Suprapubic skin (tissue), 4 donors: Measurements from ENCODE around the gene PATZ1. TPM values are rescaled to one million over a fixed set of nuclear protein-coding genes. Genes with fewer than 3 reads are reported as not detected.
"Not testable (repeated sequence)": the region's sequence is repeated elsewhere in the genome, so short reads cannot be mapped to it uniquely, and the experiment has no call there.

ENCODE experiments used
- DNase-seq, 2 donors: peaks; one replicate each; pipeline ENCODE4 v3.0.0-alpha.2; 2019; ENCODE audit warnings: low spot score in 2 of 2
- H3K27ac ChIP-seq: fragments of 200-600 bp; sonication (generic); one replicate; pipeline ENCODE4 v1.5.1; 2019
- H3K27me3 ChIP-seq: fragments of 200-600 bp; sonication (generic); one replicate; pipeline ENCODE4 v1.5.1; 2019
- H3K36me3 ChIP-seq: fragments of 200-600 bp; sonication (generic); one replicate; pipeline ENCODE4 v1.5.1; 2019
- H3K4me1 ChIP-seq: fragments of 200-600 bp; sonication (generic); one replicate; pipeline ENCODE4 v1.5.1; 2019
- H3K4me3 ChIP-seq: fragments of 200-600 bp; sonication (generic); one replicate; pipeline ENCODE4 v1.5.1; 2019; ENCODE audit warnings: mild to moderate bottlenecking
- H3K9me3 ChIP-seq: fragments of 200-600 bp; sonication (generic); one replicate; pipeline ENCODE4 v1.5.1; 2019
- EP300 ChIP-seq: sonication (generic); formaldehyde crosslinking; IDR thresholded peaks from one replicate; pipeline ENCODE4 v1.6.1; 2017; ENCODE audit warnings: antibody characterized with exemption
- POLR2A ChIP-seq, 2 donors: fragments of 450-650 bp; IDR thresholded peaks; one replicate each; pipeline ENCODE4 v1.6.1; 2017; ENCODE audit warnings: antibody characterized with exemption in 2 of 2, mild to moderate bottlenecking in 2 of 2, moderate library complexity in 2 of 2
- POLR2AphosphoS5 ChIP-seq, 3 donors: sonication (generic); formaldehyde crosslinking; IDR thresholded peaks; one replicate each; pipeline ENCODE4 v1.6.1; 2017; ENCODE audit warnings: antibody characterized with exemption in 3 of 3
- WGBS: methylation state at CpG from one replicate; pipeline ENCODE4 v1.1.5; 2018; 5-methylcytosine and 5-hydroxymethylcytosine counted together
- total RNA-seq, 4 donors: library from RNA; depleted of rRNA; stranded (reverse); fragments of >200 nt; gene quantifications; one replicate each; pipeline ENCODE4 v1.1.0, GENCODE V29; 2016
- TF ChIP-seq, protein P1 (sequence below), 2 donors: fragments of 200-600 bp in 1 of 2; fragments of 450-650 bp in 1 of 2; sonication (generic) in 1 of 2; IDR thresholded peaks; one replicate each; pipeline ENCODE4 v1.5.1; 2016 to 2019; ENCODE audit warnings: antibody characterized with exemption in 2 of 2, mild to moderate bottlenecking in 1 of 2, moderate library complexity in 1 of 2

The PATZ1 gene
- total RNA-seq, 4 donors from 2014 or later: 11.8 to 23.3 (median 14.6) TPM

DNA sequence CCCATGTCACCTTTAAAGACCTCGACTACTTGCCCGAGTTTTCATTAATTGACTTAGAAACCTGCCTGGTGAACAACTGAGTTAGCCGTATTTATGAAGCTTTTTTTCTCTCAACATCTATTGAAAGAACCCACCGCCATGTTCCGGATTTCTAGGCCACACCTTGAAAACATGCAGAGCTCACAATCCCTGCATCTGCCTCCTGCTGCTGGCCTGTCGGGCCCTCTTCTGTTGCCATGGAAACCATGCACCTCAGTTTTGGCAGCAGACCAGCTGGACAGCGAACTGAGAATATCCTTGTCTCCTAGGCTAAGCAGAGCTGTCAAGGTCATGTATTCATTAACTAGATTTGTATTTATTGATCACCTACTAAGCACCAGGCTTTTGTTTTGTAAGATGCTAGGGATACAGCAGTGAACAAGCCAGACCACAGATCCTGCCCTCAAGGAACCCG, 4.3 kb upstream of the PATZ1 start:
- no peak overlapping the region for H3K27ac ChIP-seq
- WGBS: 65% methylated on average over 8 of the region's 8 CpGs
- H3K9me3 ChIP-seq: no peaks in the 10 kb centered on the region
- H3K27me3 ChIP-seq: peaks cover 5% of the 10 kb centered on the region
- TF ChIP-seq, protein P1, sequence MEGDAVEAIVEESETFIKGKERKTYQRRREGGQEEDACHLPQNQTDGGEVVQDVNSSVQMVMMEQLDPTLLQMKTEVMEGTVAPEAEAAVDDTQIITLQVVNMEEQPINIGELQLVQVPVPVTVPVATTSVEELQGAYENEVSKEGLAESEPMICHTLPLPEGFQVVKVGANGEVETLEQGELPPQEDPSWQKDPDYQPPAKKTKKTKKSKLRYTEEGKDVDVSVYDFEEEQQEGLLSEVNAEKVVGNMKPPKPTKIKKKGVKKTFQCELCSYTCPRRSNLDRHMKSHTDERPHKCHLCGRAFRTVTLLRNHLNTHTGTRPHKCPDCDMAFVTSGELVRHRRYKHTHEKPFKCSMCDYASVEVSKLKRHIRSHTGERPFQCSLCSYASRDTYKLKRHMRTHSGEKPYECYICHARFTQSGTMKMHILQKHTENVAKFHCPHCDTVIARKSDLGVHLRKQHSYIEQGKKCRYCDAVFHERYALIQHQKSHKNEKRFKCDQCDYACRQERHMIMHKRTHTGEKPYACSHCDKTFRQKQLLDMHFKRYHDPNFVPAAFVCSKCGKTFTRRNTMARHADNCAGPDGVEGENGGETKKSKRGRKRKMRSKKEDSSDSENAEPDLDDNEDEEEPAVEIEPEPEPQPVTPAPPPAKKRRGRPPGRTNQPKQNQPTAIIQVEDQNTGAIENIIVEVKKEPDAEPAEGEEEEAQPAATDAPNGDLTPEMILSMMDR (IDR thresholded peaks at IDR 0.05): no peak
- no peak for TF ChIP-seq POLR2AphosphoS5 (IDR thresholded peaks at IDR 0.05)
- TF ChIP-seq EP300: no peak
- TF ChIP-seq POLR2A (IDR thresholded peaks at IDR 0.05): no peak
- no peaks in the 10 kb centered on the region for H3K36me3 ChIP-seq
- no peak overlapping the region for H3K4me3 ChIP-seq
- no peak for DNase-seq
- peaks cover 15% of the 10 kb centered on the region for H3K4me1 ChIP-seq

DNA sequence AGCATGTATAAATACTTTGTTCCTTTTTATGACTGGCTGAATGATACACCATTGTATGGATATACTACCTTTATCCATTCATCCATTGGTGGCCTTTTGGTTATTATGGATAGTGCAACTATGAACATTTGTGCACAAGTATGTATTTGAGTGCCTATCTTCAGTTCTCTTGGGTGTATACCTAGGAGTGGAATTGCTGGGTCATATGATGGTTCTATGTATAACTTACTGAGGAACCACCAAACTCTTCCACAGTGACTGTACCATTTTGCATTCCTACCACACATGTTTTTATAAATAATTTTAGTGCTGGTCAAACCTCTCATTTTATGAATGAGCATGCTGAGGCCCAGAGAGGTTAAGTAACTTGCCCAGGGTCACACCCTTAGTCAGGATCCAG, 3.8 kb upstream of the PATZ1 start:
- Histone ChIP-seq H3K4me1 (peaks cover 20% of the 10 kb centered on the region), H3K9me3 (no peaks in the 10 kb centered on the region), H3K27me3 (peaks cover 3% of the 10 kb centered on the region), H3K27ac (no peak overlapping the region), H3K36me3 (no peaks in the 10 kb centered on the region), H3K4me3 (no peak overlapping the region)
- DNase-seq: no peak
- no peak for TF ChIP-seq POLR2A (IDR thresholded peaks at IDR 0.05)
- TF ChIP-seq POLR2AphosphoS5 (IDR thresholded peaks at IDR 0.05): no peak
- TF ChIP-seq EP300: no peak
- TF ChIP-seq, protein P1 (IDR thresholded peaks at IDR 0.05): no peak

DNA sequence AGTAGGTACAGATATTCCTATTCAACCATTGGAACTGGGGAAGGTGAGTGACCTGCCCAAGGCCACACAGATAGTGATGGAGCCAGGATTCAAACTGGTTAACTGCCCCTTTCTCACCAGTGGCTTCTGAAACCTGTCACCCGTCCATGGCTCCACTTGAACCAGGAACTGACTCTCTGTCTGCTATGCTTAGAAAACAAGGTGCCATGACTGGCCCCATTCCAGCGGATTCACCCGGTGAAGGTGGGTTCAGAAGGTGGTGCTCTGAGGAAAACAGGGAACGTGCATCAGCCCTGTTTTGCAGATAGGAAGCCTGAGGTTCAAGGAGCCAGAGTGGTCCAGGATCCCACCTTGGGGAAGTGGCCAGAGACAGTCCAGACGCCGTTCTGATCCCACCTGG, 2.6 kb upstream of the PATZ1 start:
- no peaks in the 10 kb centered on the region for H3K9me3 ChIP-seq
- no peak for DNase-seq
- TF ChIP-seq EP300 (no peak), POLR2AphosphoS5 (IDR thresholded peaks at IDR 0.05) (no peak), POLR2A (IDR thresholded peaks at IDR 0.05) (no peak)
- TF ChIP-seq, protein P1 (IDR thresholded peaks at IDR 0.05): no peak
- H3K4me3 ChIP-seq: no peak overlapping the region
- no peaks in the 10 kb centered on the region for H3K27me3 ChIP-seq
- WGBS: 83% methylated on average over 6 of the region's 6 CpGs
- H3K36me3 ChIP-seq: no peaks in the 10 kb centered on the region
- no peak overlapping the region for H3K27ac ChIP-seq
- H3K4me1 ChIP-seq: peaks cover 32% of the 10 kb centered on the region

DNA sequence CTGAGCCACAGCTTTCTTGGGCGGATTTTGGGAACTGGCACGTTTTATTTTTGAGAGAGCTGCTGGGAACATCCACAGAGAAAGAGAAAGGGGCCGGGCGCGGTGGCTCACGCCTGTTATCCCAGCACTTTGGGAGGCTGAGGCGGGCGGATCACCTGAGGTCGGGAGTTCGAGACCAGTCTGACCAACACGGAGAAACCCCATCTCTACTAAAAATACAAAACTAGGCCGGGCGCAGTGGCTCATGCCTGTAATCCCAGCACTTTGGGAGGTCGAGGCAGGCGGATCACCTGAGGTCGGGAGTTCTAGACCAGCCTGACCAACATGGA, 1.8 kb upstream of the PATZ1 start:
- H3K9me3 ChIP-seq, H3K27me3 ChIP-seq, DNase-seq, H3K36me3 ChIP-seq: not testable (repeated sequence)
- Histone ChIP-seq H3K4me1 (peaks cover 40% of the 10 kb centered on the region), H3K4me3 (peak overlapping the region; percentile 74), H3K27ac (peak overlapping the region; percentile 90)
- 58% methylated on average over 16 of the region's 16 CpGs for WGBS

DNA sequence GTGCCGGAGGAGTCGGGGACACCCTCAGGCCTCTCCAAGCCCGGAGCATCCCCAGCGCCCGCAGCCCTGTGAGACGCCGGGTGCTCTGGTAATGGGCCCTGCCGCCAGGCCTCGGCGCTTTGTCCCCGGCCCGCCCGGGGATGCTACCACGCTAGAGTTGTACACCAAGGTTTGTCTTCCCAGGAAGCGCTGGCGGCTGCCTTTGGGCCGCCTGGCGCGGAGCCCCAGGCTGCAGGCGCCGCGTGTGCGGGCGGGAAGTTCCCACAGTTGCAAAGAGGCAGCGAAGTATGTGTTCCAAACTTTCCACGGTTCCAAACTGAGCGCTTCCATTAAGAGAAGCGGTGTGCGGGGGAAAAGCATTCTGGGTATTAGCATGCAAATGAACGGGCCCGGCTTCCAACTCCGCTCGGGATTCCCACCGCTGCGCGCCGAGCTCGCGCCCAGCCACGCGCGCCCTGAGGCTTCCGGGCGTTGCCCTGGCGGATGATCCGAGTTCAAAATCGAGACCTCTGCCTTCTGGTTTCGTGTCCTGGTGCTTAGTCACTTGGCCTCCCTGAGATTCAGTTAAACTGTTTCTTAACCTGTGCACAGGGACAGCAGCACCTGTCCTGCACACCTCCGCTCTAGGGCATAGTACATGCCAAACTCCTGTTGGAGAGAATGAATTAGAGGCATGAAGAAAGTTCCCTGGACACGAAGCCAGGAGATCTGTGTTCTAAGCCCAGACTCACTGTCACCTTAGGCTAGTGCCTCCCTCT, 1.3 kb upstream of the PATZ1 start:
- Histone ChIP-seq H3K4me3 (peak overlapping the region; percentile 74), H3K4me1 (peaks cover 45% of the 10 kb centered on the region), H3K36me3 (peaks cover 3% of the 10 kb centered on the region), H3K9me3 (no peaks in the 10 kb centered on the region), H3K27ac (peak overlapping the region; percentile 90), H3K27me3 (no peaks in the 10 kb centered on the region)
- TF ChIP-seq, protein P1 (IDR thresholded peaks at IDR 0.05): no peak
- TF ChIP-seq POLR2AphosphoS5 (IDR thresholded peaks at IDR 0.05): peak in 1 of 3 donors; percentile 61
- TF ChIP-seq EP300: no peak
- no peak for TF ChIP-seq POLR2A (IDR thresholded peaks at IDR 0.05)
- WGBS: 2% methylated on average over 22 of the region's 50 CpGs
- DNase-seq: peak; percentile 83 to 87
